Measurements from ENCODE around the gene NTSR1. TPM values are rescaled to one million over a fixed set of nuclear protein-coding genes. Genes with fewer than 3 reads are reported as not detected.

NTSR1 gene
- total RNA-seq, 4 donors from 2014 or later: 0.76 TPM; not detected in 3

- H3K9me3 ChIP-seq: no peaks in the 10 kb centered on the region
- H3K36me3 ChIP-seq: no peaks in the 10 kb centered on the region
- no peak for DNase-seq
- no peak for TF ChIP-seq CTCF (IDR thresholded peaks at IDR 0.05)
- TF ChIP-seq POLR2A (IDR thresholded peaks at IDR 0.05): no peak
- no peak overlapping the region for H3K4me3 ChIP-seq
- H3K27me3 ChIP-seq: no peaks in the 10 kb centered on the region
- no peak overlapping the region for H3K27ac ChIP-seq
- H3K4me1 ChIP-seq: peaks cover 0 to 14% (median 3%) of the 10 kb centered on the region in 4 donors
Observed at GRCh38 chr20:62662422-62662821, 46.2 kb upstream of the NTSR1 start.

GRCh38 chr20:62663145-62664018 lies 45.3 kb upstream of the NTSR1 start:
- H3K9me3 ChIP-seq: no peaks in the 10 kb centered on the region
- no peak overlapping the region for H3K27ac ChIP-seq
- TF ChIP-seq CTCF (IDR thresholded peaks at IDR 0.05): no peak
- TF ChIP-seq POLR2A (IDR thresholded peaks at IDR 0.05): no peak
- no peaks in the 10 kb centered on the region for H3K27me3 ChIP-seq
- H3K4me1 ChIP-seq: peaks cover 0 to 23% (median 3%) of the 10 kb centered on the region in 4 donors
- H3K4me3 ChIP-seq: no peak overlapping the region
- no peaks in the 10 kb centered on the region for H3K36me3 ChIP-seq
- no peak for DNase-seq

- H3K4me1 ChIP-seq: peaks cover 0 to 23% (median 3%) of the 10 kb centered on the region in 4 donors
- no peaks in the 10 kb centered on the region for H3K9me3 ChIP-seq
- DNase-seq: no peak
- no peak overlapping the region for H3K4me3 ChIP-seq
- H3K27ac ChIP-seq: no peak overlapping the region
- no peak for TF ChIP-seq POLR2A (IDR thresholded peaks at IDR 0.05)
- no peak for TF ChIP-seq CTCF (IDR thresholded peaks at IDR 0.05)
- H3K36me3 ChIP-seq: no peaks in the 10 kb centered on the region
- no peaks in the 10 kb centered on the region for H3K27me3 ChIP-seq
Observed at GRCh38 chr20:62664019-62664971, 44.3 kb upstream of the NTSR1 start.

GRCh38 chr20:62665153-62665754 lies 43.4 kb upstream of the NTSR1 start:
- H3K27ac ChIP-seq: peak overlapping the region in 1 of 4 donors; percentile 84
- no peaks in the 10 kb centered on the region for H3K27me3 ChIP-seq
- no peak for TF ChIP-seq POLR2A (IDR thresholded peaks at IDR 0.05)
- TF ChIP-seq CTCF (IDR thresholded peaks at IDR 0.05): no peak
- no peaks in the 10 kb centered on the region for H3K36me3 ChIP-seq
- DNase-seq: no peak
- H3K4me3 ChIP-seq: no peak overlapping the region
- H3K4me1 ChIP-seq: peaks cover 0 to 23% (median 3%) of the 10 kb centered on the region in 4 donors
- H3K9me3 ChIP-seq: no peaks in the 10 kb centered on the region

Data from Peyer's patch (tissue), 4 donors.